Activated CD8-positive, alpha-beta memory T cell treated with anti-CD3 and anti-CD28 coated beads for 48 hours (primary cell): ENCODE measurements around the gene ATG4C.

Experiments
- DNase-seq, 3 experiments: peaks; one replicate each; pipeline ENCODE4 v3.0.0-alpha.2; 2020; ENCODE audit warnings: low read depth in 2 of 3, low spot score in 2 of 3

Gene ATG4C

DNA sequence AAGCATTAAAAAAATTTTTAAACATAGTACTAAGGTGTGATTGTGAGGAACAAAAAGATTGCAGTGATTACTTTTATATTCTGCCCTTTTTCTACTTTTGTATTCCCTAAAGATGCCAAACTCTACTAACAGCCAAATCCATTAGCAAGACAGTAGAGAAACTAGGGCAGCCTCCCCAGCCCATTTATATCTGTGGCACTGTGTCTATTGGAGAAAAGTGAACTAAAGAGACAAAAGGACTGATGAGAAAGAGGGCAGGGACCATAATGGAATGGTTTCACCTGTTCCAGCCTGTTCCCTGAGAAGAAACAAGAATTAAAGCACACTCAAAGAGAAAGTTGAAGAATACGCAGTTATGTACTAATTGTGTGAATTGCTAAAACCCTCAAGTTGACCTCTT lies 56.6 kb downstream of the ATG4C start:
- no peak for DNase-seq

DNA sequence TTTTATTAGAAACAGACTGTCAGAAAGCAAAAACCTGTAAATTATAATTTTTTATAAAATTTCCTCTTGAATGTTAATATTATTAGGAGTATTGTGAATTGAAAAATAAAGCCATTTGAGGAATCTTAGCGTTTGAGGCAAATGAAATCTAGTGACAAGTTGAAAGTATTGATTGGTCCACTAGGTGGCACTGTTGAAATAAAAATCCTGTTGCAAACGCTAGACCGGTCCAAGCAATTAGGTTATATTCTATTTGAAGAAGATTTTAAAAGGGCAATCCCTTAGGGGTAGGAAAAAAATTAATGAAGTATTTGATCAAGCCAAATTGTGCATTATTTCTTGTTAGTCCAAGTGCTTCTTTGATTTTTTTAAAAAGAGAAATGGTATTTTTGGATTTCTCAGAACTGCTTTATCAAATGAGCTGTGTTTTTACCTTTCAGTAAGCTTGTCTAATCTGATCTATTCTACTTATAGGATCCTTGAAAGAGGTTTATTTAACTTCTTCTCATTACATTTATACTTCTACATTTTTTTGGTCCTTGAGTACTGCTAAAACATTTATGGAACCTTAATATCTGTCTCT lies 57.7 kb downstream of the ATG4C start:
- no peak for DNase-seq

GRCh38 chr1:62844030-62844429 lies 60.1 kb downstream of the ATG4C start:
- DNase-seq: no peak

- no peak for DNase-seq
These were observed 65.1 kb downstream of the ATG4C start for GRCh38 chr1:62849031-62849430.

DNA sequence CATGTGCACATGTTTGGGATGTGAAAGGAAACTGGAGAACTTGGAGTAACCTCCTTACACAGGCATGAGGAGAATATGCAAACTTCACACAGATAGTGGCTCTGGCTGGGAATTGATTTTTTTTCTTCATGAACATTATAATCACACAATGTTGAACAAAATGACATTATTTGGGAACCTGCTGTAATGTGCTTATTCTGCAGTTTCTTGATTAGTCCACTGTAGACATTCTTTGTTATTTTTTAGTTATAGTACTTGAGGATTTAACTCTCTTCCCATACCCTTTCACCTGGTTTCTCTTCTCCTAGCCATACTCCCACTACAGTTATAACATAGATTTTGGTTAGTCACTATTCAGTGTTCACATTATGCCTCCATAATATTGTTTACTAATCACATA lies 68.3 kb downstream of the ATG4C start:
- no peak for DNase-seq

DNA sequence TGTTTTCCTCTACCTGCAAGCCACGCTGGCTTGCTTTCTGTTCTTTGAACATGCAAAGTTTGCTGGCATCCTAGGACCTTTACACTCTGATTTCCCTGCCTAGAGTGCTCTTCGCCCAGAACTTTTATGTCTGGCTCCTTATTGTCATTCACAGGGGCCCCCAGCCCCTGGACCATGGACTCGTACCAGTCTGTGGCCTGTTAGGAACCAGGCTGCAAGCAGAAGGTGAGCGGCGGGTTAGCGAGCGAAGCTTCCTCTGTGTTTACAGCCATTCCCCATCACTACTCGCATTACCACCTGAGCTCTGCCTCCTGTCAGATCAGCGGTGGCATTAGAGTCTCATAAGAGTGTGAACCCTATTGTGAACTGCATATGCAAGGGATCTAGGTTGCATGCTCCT lies 73.0 kb downstream of the ATG4C start:
- DNase-seq: no peak

- DNase-seq: no peak
These were observed 85.4 kb downstream of the ATG4C start for GRCh38 chr1:62869217-62869754.

DNA sequence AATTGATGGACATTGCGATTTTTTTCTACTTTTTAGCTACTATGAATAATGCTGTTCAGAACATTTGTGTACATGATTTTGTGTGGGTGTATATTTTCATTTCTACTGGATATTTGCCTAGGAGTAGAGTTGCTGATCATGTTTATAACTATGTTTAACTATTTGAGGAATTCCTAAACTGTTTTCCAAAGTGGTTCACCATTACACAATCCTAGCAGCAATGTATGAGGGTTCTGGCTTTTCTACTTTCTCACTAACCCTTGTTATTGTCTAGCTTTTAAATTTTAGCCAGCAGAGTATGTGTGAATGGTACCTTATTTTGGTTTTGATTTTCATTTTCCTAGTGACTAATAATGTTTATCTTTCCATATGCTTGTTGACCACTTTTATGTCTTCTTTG lies 86.2 kb downstream of the ATG4C start:
- no peak for DNase-seq

- no peak for DNase-seq
These were observed 91.7 kb downstream of the ATG4C start for GRCh38 chr1:62875676-62876075.

GRCh38 chr1:62876535-62876934 lies 92.6 kb downstream of the ATG4C start:
- DNase-seq: no peak

GRCh38 chr1:62877579-62877978 lies 93.6 kb downstream of the ATG4C start:
- no peak for DNase-seq

- DNase-seq: no peak
These were observed 96.0 kb downstream of the ATG4C start for GRCh38 chr1:62879962-62880361.

GRCh38 chr1:62882201-62883104 lies 98.5 kb downstream of the ATG4C start:
- DNase-seq: no peak

- DNase-seq: no peak
These were observed 100.3 kb downstream of the ATG4C start for GRCh38 chr1:62884156-62884740.

DNA sequence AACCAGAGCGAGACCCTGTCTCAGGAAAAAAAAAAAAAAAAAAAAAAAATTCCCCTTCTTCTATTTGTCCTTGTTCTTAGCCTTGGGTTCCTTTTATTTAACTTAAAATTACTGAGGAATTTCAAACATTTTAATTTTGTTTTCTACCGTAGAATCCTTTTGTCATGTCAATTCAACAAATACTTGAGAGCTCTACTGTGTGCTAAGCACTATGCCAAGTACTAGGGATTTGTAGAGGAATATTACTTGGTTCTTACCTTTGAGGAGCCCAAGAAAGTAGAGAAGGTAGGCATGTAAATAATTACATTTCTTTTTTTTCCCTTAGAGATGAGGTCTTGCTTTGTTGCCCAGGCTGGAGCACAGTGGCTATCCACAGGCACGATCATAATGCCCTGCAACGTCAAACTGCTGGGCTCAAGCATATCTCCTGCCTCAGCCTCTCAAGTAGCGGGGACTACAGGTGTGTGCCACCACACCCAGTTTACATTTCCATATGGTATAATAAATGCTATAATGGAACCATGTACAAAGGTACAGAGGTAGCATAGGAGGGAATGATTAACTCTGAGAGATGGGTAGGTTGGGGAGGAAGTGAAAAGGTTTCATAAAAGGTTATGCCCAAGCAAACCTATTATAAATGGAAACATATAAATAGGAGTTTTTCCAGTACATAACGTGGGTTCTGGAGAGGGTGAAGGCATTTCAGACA lies 104.0 kb downstream of the ATG4C start:
- no peak for DNase-seq

- DNase-seq: no peak
These were observed 108.1 kb downstream of the ATG4C start for GRCh38 chr1:62891956-62892562.

- DNase-seq: no peak
These were observed 113.9 kb downstream of the ATG4C start for GRCh38 chr1:62897788-62898187.

DNA sequence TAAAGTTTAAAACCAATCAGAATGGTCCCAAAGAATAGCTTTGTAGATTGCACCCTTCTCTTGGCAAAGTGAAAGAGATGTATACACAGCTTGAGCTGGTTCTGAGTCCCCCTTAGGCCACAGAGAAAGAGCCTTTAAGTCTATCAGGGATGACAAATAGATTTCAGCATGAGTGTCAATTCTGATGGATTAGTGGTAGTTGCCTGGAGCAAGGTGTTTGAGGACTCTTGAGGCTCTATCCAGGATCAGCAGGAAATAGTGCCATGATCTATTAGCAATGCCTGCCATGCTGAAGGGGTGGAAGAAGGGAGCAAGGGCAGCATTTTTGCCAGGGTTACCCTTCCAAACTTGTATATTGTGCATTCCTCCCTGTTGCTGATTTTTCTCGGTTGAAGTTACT lies 116.6 kb downstream of the ATG4C start:
- no peak for DNase-seq

GRCh38 chr1:62901650-62902049 lies 117.7 kb downstream of the ATG4C start:
- no peak for DNase-seq

DNA sequence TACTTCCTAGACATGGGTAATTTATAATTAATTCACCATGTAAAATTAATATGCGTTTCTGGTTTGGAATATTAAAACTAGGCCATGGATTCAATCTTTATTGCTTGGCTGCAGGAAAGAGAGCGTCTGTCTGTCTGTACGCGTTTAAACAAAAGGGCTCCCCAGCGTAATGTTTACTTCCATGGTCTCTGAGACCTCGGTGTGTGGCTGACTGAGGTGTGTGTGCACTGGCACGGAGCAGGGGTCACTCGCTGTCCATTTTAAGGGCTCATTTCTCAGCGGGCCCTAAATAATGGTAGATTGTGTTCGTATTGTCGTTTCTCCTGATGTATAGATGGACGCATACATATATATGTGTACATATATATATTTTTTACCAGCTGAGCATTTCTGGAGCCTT lies 119.6 kb downstream of the ATG4C start:
- DNase-seq: no peak
